Body of pancreas (tissue), 4 donors: ENCODE measurements around the gene GAL3ST1.
"Not testable (repeated sequence)": the region's sequence is repeated elsewhere in the genome, so short reads cannot be mapped to it uniquely, and the experiment has no call there.

Experiments
- CTCF ChIP-seq, 7 experiments: fragments of 450-650 bp in 4 of 7; fragments of 200-600 bp in 3 of 7; sonication (generic) in 3 of 7; IDR thresholded peaks; one replicate each; pipeline ENCODE4 v1.5.1; 2016 to 2019; ENCODE audit warnings: antibody characterized with exemption in 7 of 7
- POLR2A ChIP-seq, 3 donors: fragments of 450-650 bp; IDR thresholded peaks; one replicate each; pipeline ENCODE4 v1.6.1; 2016; ENCODE audit warnings: antibody characterized with exemption in 3 of 3, mild to moderate bottlenecking in 2 of 3

GRCh38 chr22:30592360-30592713 lies 17.9 kb upstream of the GAL3ST1 start:
- TF ChIP-seq CTCF (IDR thresholded peaks at IDR 0.05) = peak in 1 of 7 experiments; percentile 8
- TF ChIP-seq POLR2A (IDR thresholded peaks at IDR 0.05) = not testable (repeated sequence)
